Duodenal mucosa (tissue), 2 donors: ENCODE results near the gene CYP4F2.
"Not testable (repeated sequence)": the region's sequence is repeated elsewhere in the genome, so short reads cannot be mapped to it uniquely, and the experiment has no call there.

Experiments
- H3K27ac ChIP-seq: one replicate; pipeline ENCODE4 v1.7.0; 2013; ENCODE audit warnings: low read depth, low read length
- H3K27me3 ChIP-seq, 2 donors: one replicate each; pipeline ENCODE4 v1.7.0; 2013; ENCODE audit warnings: low read length in 2 of 2, control low read depth in 1 of 2; ENCODE audit not compliant: insufficient read depth in 2 of 2, control insufficient read depth in 1 of 2
- H3K36me3 ChIP-seq, 2 donors: one replicate each; pipeline ENCODE4 v1.7.0; 2013; ENCODE audit warnings: low read length in 2 of 2, control low read depth in 1 of 2; ENCODE audit not compliant: insufficient read depth in 2 of 2, control insufficient read depth in 1 of 2
- H3K4me1 ChIP-seq, 2 donors: one replicate each; pipeline ENCODE4 v1.7.0; 2013; ENCODE audit warnings: low read length in 2 of 2, control low read depth in 1 of 2; ENCODE audit not compliant: insufficient read depth in 2 of 2, control insufficient read depth in 1 of 2
- H3K4me3 ChIP-seq, 2 donors: one replicate each; pipeline ENCODE4 v1.7.0; 2013; ENCODE audit warnings: low read length in 2 of 2, low read depth in 1 of 2
- H3K9ac ChIP-seq, 2 donors: one replicate each; pipeline ENCODE4 v1.7.0; 2013; ENCODE audit warnings: low read length in 2 of 2, low read depth in 1 of 2
- H3K9me3 ChIP-seq, 2 donors: one replicate each; pipeline ENCODE4 v1.7.0; 2013; ENCODE audit warnings: low read length in 2 of 2, control low read depth in 1 of 2; ENCODE audit not compliant: control insufficient read depth in 1 of 2

CYP4F2 gene

GRCh38 chr19:15864824-15865223 is 33.0 kb downstream of the CYP4F2 start:
- no peak overlapping the region for H3K4me3 ChIP-seq
- no peaks in the 10 kb centered on the region for H3K36me3 ChIP-seq
- H3K4me1 ChIP-seq, result no peaks in the 10 kb centered on the region
- peaks cover 2 to 4% of the 10 kb centered on the region in 2 donors for H3K27me3 ChIP-seq
- no peaks in the 10 kb centered on the region for H3K9me3 ChIP-seq
- H3K27ac ChIP-seq, result no peak overlapping the region
- H3K9ac ChIP-seq, result no peak overlapping the region

GRCh38 chr19:15863272-15863671 is 34.6 kb downstream of the CYP4F2 start:
- Histone ChIP-seq H3K9me3 (no peaks in the 10 kb centered on the region), H3K4me1 (no peaks in the 10 kb centered on the region), H3K27ac (no peak overlapping the region), H3K36me3 (no peaks in the 10 kb centered on the region), H3K9ac (no peak overlapping the region), H3K4me3 (no peak overlapping the region), H3K27me3 (peaks cover 2 to 4% of the 10 kb centered on the region in 2 donors)

- H3K9me3 ChIP-seq, result no peaks in the 10 kb centered on the region
- no peak overlapping the region for H3K4me3 ChIP-seq
- H3K4me1 ChIP-seq, result no peaks in the 10 kb centered on the region
- peaks cover 2 to 4% of the 10 kb centered on the region in 2 donors for H3K27me3 ChIP-seq
- no peak overlapping the region for H3K9ac ChIP-seq
- H3K36me3 ChIP-seq, result no peaks in the 10 kb centered on the region
- H3K27ac ChIP-seq, result no peak overlapping the region
These were observed 35.4 kb downstream of the CYP4F2 start for GRCh38 chr19:15862444-15862843.

GRCh38 chr19:15860522-15860921 is 37.4 kb downstream of the CYP4F2 start:
- Histone ChIP-seq H3K27me3 (peaks cover 2 to 4% of the 10 kb centered on the region in 2 donors), H3K27ac (no peak overlapping the region), H3K4me1 (no peaks in the 10 kb centered on the region), H3K4me3 (no peak overlapping the region), H3K9ac (no peak overlapping the region), H3K36me3 (no peaks in the 10 kb centered on the region), H3K9me3 (no peaks in the 10 kb centered on the region)

- Histone ChIP-seq H3K27me3 (peaks cover 0 to 2% of the 10 kb centered on the region in 2 donors), H3K36me3 (no peaks in the 10 kb centered on the region), H3K4me1 (no peaks in the 10 kb centered on the region), H3K9ac (no peak overlapping the region), H3K27ac (no peak overlapping the region), H3K4me3 (no peak overlapping the region), H3K9me3 (no peaks in the 10 kb centered on the region)
These were observed 38.7 kb downstream of the CYP4F2 start for GRCh38 chr19:15859187-15859586.

- Histone ChIP-seq H3K27ac (no peak overlapping the region), H3K36me3 (no peaks in the 10 kb centered on the region)
These were observed 47.5 kb downstream of the CYP4F2 start for GRCh38 chr19:15850385-15850784.

GRCh38 chr19:15846923-15847322 is 51.0 kb downstream of the CYP4F2 start:
- Histone ChIP-seq H3K9ac (no peak overlapping the region), H3K27ac (no peak overlapping the region), H3K9me3 (no peaks in the 10 kb centered on the region), H3K36me3 (no peaks in the 10 kb centered on the region), H3K4me3 (no peak overlapping the region), H3K27me3 (no peaks in the 10 kb centered on the region), H3K4me1 (peaks cover 0 to 3% of the 10 kb centered on the region in 2 donors)

More at GRCh38 chr19:15850385-15850784, 47.5 kb downstream of the CYP4F2 start:
- Histone ChIP-seq H3K9me3 (no peaks in the 10 kb centered on the region), H3K27me3 (no peaks in the 10 kb centered on the region), H3K4me1 (no peaks in the 10 kb centered on the region), H3K4me3 (no peak overlapping the region), H3K9ac (no peak overlapping the region)

GRCh38 chr19:15843894-15844222 is 54.0 kb downstream of the CYP4F2 start:
- H3K9ac ChIP-seq, H3K4me3 ChIP-seq, H3K27ac ChIP-seq, H3K9me3 ChIP-seq, H3K27me3 ChIP-seq, H3K4me1 ChIP-seq, H3K36me3 ChIP-seq: not testable (repeated sequence)

GRCh38 chr19:15843203-15843893 is 54.5 kb downstream of the CYP4F2 start:
- peaks cover 0 to 3% of the 10 kb centered on the region in 2 donors for H3K4me1 ChIP-seq
- no peak overlapping the region for H3K4me3 ChIP-seq
- H3K27ac ChIP-seq, result no peak overlapping the region
- H3K27me3 ChIP-seq, result no peaks in the 10 kb centered on the region
- no peaks in the 10 kb centered on the region for H3K9me3 ChIP-seq
- H3K9ac ChIP-seq, result no peak overlapping the region
- H3K36me3 ChIP-seq, result no peaks in the 10 kb centered on the region

GRCh38 chr19:15841875-15842569 is 55.9 kb downstream of the CYP4F2 start:
- Histone ChIP-seq H3K4me1 (peaks cover 0 to 3% of the 10 kb centered on the region in 2 donors), H3K27me3 (no peaks in the 10 kb centered on the region), H3K4me3 (no peak overlapping the region), H3K9me3 (no peaks in the 10 kb centered on the region), H3K36me3 (no peaks in the 10 kb centered on the region), H3K9ac (no peak overlapping the region), H3K27ac (no peak overlapping the region)
